GM13977 (cell line): ENCODE data around the gene SLCO2A1.

ENCODE experiments used
- DNase-seq: peaks from one replicate; pipeline ENCODE4 v3.0.0; 2012; ENCODE audit warnings: low spot score
- in situ Hi-C: fragments of 300-500 bp; cut with MboI; formaldehyde crosslinking; loops from one replicate; pipeline ENCODE4 v1.12.0; 2022; ENCODE audit warnings: low sequenced_read_pairs, low pct_unique_long_range_greater_than_20kb, mixed read lengths, inconsistent platforms; ENCODE audit not compliant: unreplicated experiment
- TF ChIP-seq, protein P1 (sequence below): IDR thresholded peaks from 2 replicates; pipeline ENCODE4 v1.5.1; 2012; ENCODE audit warnings: mild to moderate bottlenecking, control low read depth; ENCODE audit not compliant: insufficient read depth; ENCODE audit errors: extremely low read depth, missing control alignments

The SLCO2A1 gene

DNA sequence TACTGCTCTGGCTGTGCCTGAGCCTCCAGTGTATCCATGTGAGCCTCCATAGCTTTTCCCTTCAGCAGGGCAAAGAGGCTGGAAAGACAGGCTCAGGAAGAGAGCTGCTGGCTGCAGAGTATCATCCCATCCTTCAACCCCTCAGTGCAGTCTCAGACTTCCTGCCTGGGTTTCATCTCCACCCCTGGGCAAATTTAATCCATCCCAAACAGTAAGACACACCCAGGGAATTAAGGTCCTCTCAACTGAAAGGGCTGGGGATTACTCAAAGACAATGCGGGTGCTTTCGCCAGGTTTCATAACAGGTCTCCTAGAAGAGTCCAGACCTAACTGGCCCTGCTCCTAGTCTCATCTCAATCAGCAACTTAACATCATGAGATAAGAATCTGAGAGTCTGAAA, 15.5 kb downstream of the SLCO2A1 start:
- TF ChIP-seq, protein P1, sequence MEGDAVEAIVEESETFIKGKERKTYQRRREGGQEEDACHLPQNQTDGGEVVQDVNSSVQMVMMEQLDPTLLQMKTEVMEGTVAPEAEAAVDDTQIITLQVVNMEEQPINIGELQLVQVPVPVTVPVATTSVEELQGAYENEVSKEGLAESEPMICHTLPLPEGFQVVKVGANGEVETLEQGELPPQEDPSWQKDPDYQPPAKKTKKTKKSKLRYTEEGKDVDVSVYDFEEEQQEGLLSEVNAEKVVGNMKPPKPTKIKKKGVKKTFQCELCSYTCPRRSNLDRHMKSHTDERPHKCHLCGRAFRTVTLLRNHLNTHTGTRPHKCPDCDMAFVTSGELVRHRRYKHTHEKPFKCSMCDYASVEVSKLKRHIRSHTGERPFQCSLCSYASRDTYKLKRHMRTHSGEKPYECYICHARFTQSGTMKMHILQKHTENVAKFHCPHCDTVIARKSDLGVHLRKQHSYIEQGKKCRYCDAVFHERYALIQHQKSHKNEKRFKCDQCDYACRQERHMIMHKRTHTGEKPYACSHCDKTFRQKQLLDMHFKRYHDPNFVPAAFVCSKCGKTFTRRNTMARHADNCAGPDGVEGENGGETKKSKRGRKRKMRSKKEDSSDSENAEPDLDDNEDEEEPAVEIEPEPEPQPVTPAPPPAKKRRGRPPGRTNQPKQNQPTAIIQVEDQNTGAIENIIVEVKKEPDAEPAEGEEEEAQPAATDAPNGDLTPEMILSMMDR: no peak
- in situ Hi-C loops: no loop called here
- DNase-seq: no peak

DNA sequence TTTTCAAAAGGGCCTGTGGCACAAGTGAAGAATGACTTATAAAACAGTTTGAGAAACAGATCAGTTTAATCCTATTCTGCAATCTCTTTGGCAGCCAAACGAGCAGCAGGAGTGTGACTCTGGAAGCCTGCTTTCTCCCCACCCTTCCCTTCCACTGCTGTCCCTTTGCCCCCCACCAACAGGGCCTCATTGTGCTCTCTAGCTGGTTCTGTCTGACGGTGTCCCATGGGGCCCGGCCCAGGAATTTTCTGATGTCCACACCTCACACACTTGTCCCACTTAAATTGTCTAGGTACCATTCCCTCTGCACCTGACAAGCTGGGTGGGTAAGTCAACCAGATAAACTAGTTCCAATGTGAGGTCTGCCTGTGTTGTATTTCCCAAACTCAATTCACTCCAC, 16.4 kb downstream of the SLCO2A1 start:
- in situ Hi-C loops: no loop called here
- no peak for DNase-seq
- TF ChIP-seq, protein P1: no peak

DNA sequence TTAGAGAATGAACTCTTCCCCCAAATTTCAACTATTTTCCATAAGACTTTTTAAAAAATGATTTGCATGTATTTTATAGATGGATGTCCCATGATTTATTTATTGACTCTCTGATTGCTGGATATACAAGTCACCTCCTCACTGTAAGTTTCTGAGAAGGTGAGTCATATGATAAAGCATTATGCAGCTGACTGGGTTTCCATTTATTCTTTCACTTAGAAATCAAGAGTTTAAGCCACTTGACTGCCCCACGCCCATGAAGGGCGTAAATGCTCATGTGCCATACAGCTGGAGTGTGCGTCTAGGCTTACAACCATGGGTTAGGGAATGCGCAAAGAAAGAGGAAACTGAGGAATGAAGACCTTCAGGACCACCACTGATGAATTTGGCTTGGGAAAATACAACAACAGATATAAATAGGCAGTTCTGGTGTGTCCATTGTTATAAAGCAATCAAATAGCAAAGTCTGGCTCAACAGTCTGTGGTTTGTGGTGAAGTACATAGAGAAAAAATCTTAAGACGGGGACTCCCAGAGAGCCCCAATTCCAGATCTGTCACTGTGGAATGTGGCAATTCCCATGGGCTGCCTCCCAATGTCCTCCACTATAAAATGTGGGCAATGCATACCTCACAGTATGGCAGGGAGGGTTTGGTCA, 20.3 kb downstream of the SLCO2A1 start:
- DNase-seq: no peak
- in situ Hi-C loops: no loop called here
- TF ChIP-seq, protein P1: no peak

DNA sequence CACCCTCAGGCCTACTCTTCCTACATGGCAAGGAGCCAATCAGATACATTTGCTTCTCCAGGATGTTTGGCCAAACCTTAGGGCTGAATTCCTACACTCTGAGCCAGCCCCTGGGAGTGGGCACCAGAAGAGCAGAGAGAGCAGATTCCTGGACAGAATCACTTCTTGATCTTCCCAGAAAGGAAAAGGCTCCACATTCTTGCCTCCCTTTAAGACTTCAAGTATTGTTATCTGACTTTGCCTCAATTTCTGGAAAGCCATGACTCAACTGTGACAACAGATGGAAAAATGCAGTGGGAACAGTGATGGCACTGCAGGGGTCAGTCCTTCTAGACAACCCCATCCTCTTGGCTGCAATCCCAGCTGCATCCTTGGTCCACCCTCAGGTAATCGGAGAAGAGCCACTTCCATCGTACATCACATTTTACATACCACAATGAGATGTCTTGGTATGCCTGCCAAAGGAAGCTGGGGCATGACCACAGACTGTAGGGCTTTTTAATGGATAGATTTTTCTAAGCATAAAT, 21.0 kb downstream of the SLCO2A1 start:
- TF ChIP-seq, protein P1: no peak
- in situ Hi-C loops: no loop called here
- DNase-seq: no peak

DNA sequence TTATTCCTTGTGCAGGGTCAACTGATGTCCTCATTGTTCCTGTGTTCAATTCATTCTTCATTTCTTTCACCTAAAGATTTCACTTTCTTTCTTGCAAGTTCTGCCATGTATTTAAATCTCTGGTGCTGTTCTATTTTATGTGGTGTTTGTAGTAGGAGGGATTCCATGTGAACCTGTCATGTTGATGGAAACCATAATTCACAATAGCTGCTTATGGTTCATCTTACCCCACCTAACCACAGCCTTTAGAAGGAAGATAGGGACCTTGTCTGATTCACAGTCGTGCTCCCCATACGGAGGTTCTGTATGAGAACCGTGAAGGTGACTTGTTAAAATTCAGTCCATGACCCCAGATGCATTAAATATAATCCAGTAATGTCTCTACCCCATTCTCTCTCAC, 21.9 kb downstream of the SLCO2A1 start:
- TF ChIP-seq, protein P1: no peak
- DNase-seq: no peak
- in situ Hi-C loops: no loop called here

DNA sequence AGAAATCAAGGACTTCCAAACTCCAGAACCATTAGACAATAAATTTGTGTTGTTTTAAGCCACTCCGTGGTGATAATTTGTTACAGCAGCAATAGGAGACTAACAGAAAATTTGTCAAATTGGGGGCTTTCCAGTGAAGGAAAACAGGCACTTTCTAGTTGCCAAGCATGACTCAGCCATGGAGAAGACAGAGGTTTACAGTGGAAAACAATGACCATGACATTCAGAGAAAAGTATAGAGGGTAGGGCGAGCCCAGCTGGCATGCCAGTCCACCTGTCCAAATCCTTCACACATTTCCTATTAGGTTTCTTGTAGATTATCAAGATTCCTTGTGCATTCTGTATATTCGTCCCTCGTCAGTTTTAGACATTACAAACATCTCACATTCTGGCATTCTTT, 24.9 kb downstream of the SLCO2A1 start:
- TF ChIP-seq, protein P1: no peak
- DNase-seq: no peak
- in situ Hi-C loops: no loop called here
